ENCODE measurements around the gene TLR9. TPM values are rescaled to one million over a fixed set of nuclear protein-coding genes. Genes with fewer than 3 reads are reported as not detected.

Gene TLR9
- total and polyA plus RNA-seq, 9 of the 15 experiments (the other 6 are each of a cell fraction or from before 2014, with no cell fraction given): not detected

DNA sequence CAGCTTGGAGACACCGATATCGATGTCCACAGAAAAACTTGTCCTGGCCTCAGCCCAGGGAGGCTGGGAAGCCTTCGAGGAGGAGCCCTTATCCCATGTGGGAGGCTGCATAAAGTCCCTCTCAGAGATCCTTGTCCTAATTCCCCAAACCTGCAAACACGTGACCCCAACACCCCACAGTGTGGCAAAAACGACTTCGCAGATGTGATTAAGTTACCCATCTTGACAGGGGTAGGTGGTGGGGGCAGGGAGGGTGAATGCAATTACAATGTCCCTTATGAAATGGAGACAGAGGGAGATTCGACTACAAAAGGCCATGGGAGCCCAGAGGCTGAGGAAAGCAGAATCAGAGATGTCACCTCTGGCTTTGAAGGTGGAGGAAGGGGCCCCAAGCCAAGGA is 2.3 kb upstream of the TLR9 start:
- POLR2A ChIA-PET: interaction anchor here (0.5 to 1.9 kb wide), 4 partner anchors 10 to 225 kb away, joined by 3 to 8 read pairs (median 3); no protein-coding TSS in a partner anchor
- CTCF ChIA-PET (ENCODE audit: low intra/inter-chr PET ratio): no interaction called here
- Histone ChIP-seq H3K4me2 (ENCODE audit: insufficient read depth, low read length) (no peak overlapping the region), H3K9me3 (replicated peaks; ENCODE audit: control insufficient read depth, insufficient read depth, low read depth, low read length) (no peaks in the 10 kb centered on the region), H3K4me3 (no peak overlapping the region), H3K79me2 (ENCODE audit: control insufficient read depth, insufficient read depth, low read length) (no peaks in the 10 kb centered on the region; the same call in 2 of the 3 replicates), H3K27ac (ENCODE audit: extremely low read depth, low read depth, low read length) (no peak overlapping the region), H3K9ac (ENCODE audit: insufficient read depth in 1 of 2, low read depth in 2 of 2, low read length in 2 of 2) (no peak overlapping the region), H4K20me1 (replicated peaks; ENCODE audit: control insufficient read depth, insufficient read depth, low read length) (no peaks in the 10 kb centered on the region; the same call in 1 of the 2 replicates), H2AFZ (ENCODE audit: low read depth, low read length) (no peak overlapping the region), H3K4me1 (replicated peaks in 1 of 2; ENCODE audit: control insufficient read depth in 2 of 2, insufficient read depth in 2 of 2, low read length in 2 of 2) (peaks cover 4 to 52% of the 10 kb centered on the region in 2 experiments; a peak in 2 of 5 replicates), H3K9me1 (ENCODE audit: control insufficient read depth, insufficient read depth, low read length) (no peaks in the 10 kb centered on the region), H3K27me3 (ENCODE audit: control insufficient read depth in 2 of 2, insufficient read depth in 2 of 2, low read length in 2 of 2) (no peaks in the 10 kb centered on the region), H3K36me3 (ENCODE audit: control insufficient read depth, insufficient read depth, low read length) (peaks cover 31% of the 10 kb centered on the region; the same call in 2 of the 3 replicates)
- DNase-seq (ENCODE audit: extremely low read depth in 1 of 4, low spot score in 3 of 4): no peak
- 56% methylated on average over 4 of the region's 7 CpGs for WGBS (ENCODE audit: insufficient coverage, low coverage, missing lambda C conversion rate)
- no peak for FAIRE-seq
- intact Hi-C loops (cut with micrococcal nuclease) (no loop called here), in situ Hi-C loops (cut with MboI) (no loop called here)
- no peak for ATAC-seq
- no TSS peak for BruUV-seq (replicated peaks)
- TF ChIP-seq HDAC8 (tag; IDR thresholded peaks at IDR 0.05) (no peak), RBM14 (IDR thresholded peaks at IDR 0.05; ENCODE audit: borderline replicate concordance, insufficient read depth, low read depth, low read length) (no peak), POLR2AphosphoS2 (IDR thresholded peaks at IDR 0.05; ENCODE audit: low read length) (no peak), ZNF644 (tag; IDR thresholded peaks at IDR 0.05; ENCODE audit: low read depth) (no peak), PTTG1 (tag; IDR thresholded peaks at IDR 0.05; ENCODE audit: low read depth) (no peak), MYBL2 (IDR thresholded peaks at IDR 0.05; ENCODE audit: low read depth) (no peak), MYBL2 (CRISPR knock-in tag; IDR thresholded peaks at IDR 0.05; ENCODE audit: borderline replicate concordance) (no peak), RFX5 (IDR thresholded peaks at IDR 0.05; ENCODE audit: low read depth, low read length) (no peak), SUPT5H (IDR thresholded peaks at IDR 0.05) (no peak), SMAD3 (CRISPR knock-in tag; conservative IDR thresholded peaks at IDR 0.05) (no peak)
- TF ChIP-seq, protein P1, sequence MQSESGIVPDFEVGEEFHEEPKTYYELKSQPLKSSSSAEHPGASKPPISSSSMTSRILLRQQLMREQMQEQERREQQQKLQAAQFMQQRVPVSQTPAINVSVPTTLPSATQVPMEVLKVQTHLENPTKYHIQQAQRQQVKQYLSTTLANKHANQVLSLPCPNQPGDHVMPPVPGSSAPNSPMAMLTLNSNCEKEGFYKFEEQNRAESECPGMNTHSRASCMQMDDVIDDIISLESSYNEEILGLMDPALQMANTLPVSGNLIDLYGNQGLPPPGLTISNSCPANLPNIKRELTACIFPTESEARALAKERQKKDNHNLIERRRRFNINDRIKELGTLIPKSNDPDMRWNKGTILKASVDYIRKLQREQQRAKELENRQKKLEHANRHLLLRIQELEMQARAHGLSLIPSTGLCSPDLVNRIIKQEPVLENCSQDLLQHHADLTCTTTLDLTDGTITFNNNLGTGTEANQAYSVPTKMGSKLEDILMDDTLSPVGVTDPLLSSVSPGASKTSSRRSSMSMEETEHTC (IDR thresholded peaks at IDR 0.05): no peak
- TF ChIP-seq, protein P2, sequence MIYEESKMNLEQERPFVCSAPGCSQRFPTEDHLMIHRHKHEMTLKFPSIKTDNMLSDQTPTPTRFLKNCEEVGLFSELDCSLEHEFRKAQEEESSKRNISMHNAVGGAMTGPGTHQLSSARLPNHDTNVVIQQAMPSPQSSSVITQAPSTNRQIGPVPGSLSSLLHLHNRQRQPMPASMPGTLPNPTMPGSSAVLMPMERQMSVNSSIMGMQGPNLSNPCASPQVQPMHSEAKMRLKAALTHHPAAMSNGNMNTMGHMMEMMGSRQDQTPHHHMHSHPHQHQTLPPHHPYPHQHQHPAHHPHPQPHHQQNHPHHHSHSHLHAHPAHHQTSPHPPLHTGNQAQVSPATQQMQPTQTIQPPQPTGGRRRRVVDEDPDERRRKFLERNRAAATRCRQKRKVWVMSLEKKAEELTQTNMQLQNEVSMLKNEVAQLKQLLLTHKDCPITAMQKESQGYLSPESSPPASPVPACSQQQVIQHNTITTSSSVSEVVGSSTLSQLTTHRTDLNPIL (CRISPR knock-in tag; IDR thresholded peaks at IDR 0.05): no peak
- TF ChIP-seq, protein P3, sequence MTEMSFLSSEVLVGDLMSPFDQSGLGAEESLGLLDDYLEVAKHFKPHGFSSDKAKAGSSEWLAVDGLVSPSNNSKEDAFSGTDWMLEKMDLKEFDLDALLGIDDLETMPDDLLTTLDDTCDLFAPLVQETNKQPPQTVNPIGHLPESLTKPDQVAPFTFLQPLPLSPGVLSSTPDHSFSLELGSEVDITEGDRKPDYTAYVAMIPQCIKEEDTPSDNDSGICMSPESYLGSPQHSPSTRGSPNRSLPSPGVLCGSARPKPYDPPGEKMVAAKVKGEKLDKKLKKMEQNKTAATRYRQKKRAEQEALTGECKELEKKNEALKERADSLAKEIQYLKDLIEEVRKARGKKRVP (CRISPR knock-in tag; IDR thresholded peaks at IDR 0.05): no peak
- TF ChIP-seq, protein P4, sequence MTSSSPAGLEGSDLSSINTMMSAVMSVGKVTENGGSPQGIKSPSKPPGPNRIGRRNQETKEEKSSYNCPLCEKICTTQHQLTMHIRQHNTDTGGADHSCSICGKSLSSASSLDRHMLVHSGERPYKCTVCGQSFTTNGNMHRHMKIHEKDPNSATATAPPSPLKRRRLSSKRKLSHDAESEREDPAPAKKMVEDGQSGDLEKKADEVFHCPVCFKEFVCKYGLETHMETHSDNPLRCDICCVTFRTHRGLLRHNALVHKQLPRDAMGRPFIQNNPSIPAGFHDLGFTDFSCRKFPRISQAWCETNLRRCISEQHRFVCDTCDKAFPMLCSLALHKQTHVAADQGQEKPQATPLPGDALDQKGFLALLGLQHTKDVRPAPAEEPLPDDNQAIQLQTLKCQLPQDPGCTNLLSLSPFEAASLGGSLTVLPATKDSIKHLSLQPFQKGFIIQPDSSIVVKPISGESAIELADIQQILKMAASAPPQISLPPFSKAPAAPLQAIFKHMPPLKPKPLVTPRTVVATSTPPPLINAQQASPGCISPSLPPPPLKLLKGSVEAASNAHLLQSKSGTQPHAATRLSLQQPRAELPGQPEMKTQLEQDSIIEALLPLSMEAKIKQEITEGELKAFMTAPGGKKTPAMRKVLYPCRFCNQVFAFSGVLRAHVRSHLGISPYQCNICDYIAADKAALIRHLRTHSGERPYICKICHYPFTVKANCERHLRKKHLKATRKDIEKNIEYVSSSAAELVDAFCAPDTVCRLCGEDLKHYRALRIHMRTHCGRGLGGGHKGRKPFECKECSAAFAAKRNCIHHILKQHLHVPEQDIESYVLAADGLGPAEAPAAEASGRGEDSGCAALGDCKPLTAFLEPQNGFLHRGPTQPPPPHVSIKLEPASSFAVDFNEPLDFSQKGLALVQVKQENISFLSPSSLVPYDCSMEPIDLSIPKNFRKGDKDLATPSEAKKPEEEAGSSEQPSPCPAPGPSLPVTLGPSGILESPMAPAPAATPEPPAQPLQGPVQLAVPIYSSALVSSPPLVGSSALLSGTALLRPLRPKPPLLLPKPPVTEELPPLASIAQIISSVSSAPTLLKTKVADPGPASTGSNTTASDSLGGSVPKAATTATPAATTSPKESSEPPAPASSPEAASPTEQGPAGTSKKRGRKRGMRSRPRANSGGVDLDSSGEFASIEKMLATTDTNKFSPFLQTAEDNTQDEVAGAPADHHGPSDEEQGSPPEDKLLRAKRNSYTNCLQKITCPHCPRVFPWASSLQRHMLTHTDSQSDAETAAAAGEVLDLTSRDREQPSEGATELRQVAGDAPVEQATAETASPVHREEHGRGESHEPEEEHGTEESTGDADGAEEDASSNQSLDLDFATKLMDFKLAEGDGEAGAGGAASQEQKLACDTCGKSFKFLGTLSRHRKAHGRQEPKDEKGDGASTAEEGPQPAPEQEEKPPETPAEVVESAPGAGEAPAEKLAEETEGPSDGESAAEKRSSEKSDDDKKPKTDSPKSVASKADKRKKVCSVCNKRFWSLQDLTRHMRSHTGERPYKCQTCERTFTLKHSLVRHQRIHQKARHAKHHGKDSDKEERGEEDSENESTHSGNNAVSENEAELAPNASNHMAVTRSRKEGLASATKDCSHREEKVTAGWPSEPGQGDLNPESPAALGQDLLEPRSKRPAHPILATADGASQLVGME (CRISPR knock-in tag; IDR thresholded peaks at IDR 0.05): no peak

Measured in K562 (cell line).